ENCODE results near the gene EIF6. TPM values are rescaled to one million over a fixed set of nuclear protein-coding genes. Genes with fewer than 3 reads are reported as not detected.
A peak's percentile ranks its signal among the peaks of the same experiment; 100 is the strongest.

EIF6 gene
- total RNA-seq: 100 to 1,000 TPM in 2 of 6 donors, 10 to 100 TPM in 4; 57.5 to 106 (median 88.7) TPM

DNA sequence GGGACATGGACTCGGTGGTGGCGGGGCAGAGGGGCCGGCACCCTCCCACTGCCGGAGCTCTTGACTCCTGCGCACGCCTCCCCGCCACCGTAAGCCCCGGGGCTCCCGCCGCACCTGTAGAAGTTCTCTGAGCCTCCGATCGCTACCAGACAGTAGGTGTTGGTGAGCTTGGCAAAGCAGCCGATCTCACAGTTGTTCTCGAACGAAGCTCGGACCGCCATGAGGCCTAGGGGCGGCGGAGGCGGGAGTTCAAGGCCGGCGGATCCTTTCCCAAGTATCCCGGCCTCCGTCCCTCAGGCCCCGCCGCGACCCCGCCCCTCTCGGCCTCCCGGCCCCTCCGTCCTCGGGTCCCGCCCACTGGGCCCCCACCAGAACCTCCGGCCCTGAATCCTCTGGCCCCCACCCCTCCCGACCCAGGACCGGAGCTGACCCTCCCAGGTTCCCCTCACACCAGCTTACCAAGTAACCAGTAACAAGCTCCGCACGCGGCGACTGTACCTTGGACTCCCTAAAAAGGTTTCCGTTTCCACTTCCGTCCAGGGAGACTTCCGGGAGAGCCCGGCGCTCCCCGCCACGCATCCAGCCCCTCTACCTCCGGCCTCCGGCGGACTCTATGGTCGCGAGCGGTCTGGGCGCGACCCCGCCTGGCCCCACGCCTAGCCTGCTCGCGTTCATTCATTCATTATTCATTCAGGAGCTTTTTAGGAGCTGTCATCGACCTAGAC is at the start of gene EIF6:
Gene EIF6 (minus strand): TSS at position 506 of the 725 bp plus-strand sequence. CDS start 285 bp downstream, at position 221.
- H3K36me3 ChIP-seq: peaks cover 3 to 24% (median 13%) of the 10 kb centered on the region in 4 donors
- peak; percentile 83 to 94 for DNase-seq
- ATAC-seq (ENCODE audit: low FRiP score in 2 of 2): peak; percentile 93 to 96
- no peaks in the 10 kb centered on the region for H3K9me3 ChIP-seq
- peak within 1 kb of the TSS; percentile 80 to 99 (median 90) for H3K4me3 ChIP-seq
- H3K27me3 ChIP-seq: no peaks in the 10 kb centered on the region
- TF ChIP-seq EP300 (IDR thresholded peaks at IDR 0.05) (no peak), POLR2AphosphoS5 (IDR thresholded peaks at IDR 0.05) (peak; percentile 49 to 64), POLR2A (IDR thresholded peaks at IDR 0.05) (peak in 2 of 4 donors; percentile 7 to 38)
- TF ChIP-seq, protein P1, sequence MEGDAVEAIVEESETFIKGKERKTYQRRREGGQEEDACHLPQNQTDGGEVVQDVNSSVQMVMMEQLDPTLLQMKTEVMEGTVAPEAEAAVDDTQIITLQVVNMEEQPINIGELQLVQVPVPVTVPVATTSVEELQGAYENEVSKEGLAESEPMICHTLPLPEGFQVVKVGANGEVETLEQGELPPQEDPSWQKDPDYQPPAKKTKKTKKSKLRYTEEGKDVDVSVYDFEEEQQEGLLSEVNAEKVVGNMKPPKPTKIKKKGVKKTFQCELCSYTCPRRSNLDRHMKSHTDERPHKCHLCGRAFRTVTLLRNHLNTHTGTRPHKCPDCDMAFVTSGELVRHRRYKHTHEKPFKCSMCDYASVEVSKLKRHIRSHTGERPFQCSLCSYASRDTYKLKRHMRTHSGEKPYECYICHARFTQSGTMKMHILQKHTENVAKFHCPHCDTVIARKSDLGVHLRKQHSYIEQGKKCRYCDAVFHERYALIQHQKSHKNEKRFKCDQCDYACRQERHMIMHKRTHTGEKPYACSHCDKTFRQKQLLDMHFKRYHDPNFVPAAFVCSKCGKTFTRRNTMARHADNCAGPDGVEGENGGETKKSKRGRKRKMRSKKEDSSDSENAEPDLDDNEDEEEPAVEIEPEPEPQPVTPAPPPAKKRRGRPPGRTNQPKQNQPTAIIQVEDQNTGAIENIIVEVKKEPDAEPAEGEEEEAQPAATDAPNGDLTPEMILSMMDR (IDR thresholded peaks at IDR 0.05): no peak
- H3K27ac ChIP-seq: peak within 1 kb of the TSS; percentile 84 to 90 (median 84)
- peaks cover 10 to 25% (median 18%) of the 10 kb centered on the region in 4 donors for H3K4me1 ChIP-seq
- WGBS, 2 donors: 2% methylated on average over 24 to 45 of the region's 61 CpGs

DNA sequence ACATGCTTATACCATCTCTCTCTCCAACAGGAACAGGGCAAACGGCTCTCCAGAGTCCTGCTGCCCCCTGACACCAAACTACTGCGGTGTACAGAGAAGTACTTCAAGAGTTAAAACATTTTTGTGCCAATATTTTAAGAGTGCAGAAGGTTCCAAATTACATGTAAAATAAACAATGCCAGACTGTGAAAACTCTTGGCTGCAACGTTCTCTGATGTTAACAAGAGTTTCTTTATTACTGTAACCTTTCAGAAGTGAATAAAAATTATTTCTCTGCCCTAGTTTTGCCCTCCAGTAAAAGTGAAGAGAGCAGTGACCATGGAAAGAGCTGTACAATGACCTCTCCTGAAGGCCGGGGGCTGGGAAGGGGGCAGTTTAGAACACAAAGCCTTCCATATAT is 49.0 kb upstream of the EIF6 start:
- DNase-seq (no peak), ATAC-seq (ENCODE audit: low FRiP score in 2 of 2) (no peak)
- WGBS, 2 donors: 54 to 59% methylated on average over 4 of the region's 4 CpGs
- Histone ChIP-seq H3K4me1 (peaks cover 0 to 5% (median 0%) of the 10 kb centered on the region in 4 donors), H3K36me3 (no peaks in the 10 kb centered on the region), H3K27ac (no peak overlapping the region), H3K9me3 (no peaks in the 10 kb centered on the region), H3K4me3 (no peak overlapping the region), H3K27me3 (no peaks in the 10 kb centered on the region)
- TF ChIP-seq POLR2A (IDR thresholded peaks at IDR 0.05) (no peak), EP300 (IDR thresholded peaks at IDR 0.05) (no peak), POLR2AphosphoS5 (IDR thresholded peaks at IDR 0.05) (no peak)
- TF ChIP-seq, protein P1 (IDR thresholded peaks at IDR 0.05): no peak

DNA sequence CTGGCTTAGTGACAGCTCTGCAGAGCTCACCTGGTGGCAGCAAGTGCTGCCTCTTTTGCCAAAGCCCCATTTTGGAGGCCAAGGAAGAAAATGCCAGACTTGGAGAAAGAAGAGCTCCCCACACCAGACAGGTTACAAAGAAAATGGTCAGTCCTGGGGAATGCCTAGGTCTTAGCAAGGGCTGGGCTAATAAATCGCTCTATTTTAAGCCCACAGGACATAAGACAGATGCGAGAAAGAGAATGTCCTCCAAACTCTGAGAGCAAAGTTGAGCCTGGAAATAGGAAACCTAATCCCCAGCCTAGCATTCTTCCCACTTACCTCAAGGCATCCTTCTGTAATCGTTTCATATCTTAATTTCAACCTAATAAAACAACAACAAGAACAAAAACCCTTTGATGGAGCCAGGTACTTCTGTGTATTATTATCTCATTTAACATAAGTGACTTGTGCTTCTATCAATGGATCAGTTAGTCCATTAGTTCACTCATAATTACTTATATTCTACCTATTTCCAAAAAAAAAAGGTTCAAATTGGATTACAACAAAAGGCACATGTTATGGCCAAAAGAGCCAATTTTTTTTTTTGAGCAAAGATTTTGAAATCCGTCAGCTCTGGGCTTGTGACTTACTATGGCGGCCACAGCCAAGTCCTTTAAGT is 48.1 kb upstream of the EIF6 start:
- no peaks in the 10 kb centered on the region for H3K36me3 ChIP-seq
- DNase-seq (no peak), ATAC-seq (ENCODE audit: low FRiP score in 2 of 2) (no peak)
- H3K27ac ChIP-seq: no peak overlapping the region
- TF ChIP-seq, protein P1 (IDR thresholded peaks at IDR 0.05): no peak
- TF ChIP-seq EP300 (IDR thresholded peaks at IDR 0.05) (no peak), POLR2A (IDR thresholded peaks at IDR 0.05) (no peak)
- 89 to 94% methylated on average over 5 of the region's 5 CpGs for WGBS, 2 donors
- H3K27me3 ChIP-seq: no peaks in the 10 kb centered on the region
- H3K4me1 ChIP-seq: peaks cover 0 to 5% (median 0%) of the 10 kb centered on the region in 4 donors
- H3K4me3 ChIP-seq: no peak overlapping the region
- H3K9me3 ChIP-seq: no peaks in the 10 kb centered on the region

DNA sequence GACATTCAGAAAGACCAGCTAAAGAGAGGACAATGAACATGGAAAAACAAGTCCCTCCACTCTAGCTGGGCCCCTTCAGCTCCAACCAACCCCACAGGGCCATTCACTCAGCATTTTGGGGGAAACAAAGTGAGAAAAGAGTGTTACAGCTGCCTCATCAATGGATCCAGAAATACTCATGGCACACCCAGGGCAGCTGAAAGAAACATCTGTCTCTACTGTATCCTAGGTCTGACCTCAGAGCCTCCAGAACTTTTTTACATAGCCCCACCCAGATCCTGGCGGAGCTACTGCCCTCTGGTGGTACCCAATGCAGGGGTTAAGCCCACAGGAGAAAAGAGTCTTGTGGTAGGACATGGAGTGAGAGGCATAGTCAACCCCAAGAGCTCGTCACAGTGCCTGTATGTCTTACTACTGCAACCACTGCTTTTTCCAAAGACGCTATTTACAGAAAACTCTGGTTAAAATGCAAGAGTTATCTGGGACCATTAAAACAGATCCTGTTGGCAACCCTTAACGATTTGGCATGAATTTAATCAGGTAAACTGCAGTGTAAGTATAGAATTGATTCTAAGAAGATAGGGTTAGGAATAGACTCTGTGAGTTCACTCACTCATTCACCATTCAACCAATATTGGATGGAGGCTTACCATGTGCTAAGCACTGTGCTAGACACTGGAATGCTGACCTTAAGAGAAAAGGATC is 45.0 kb upstream of the EIF6 start:
- Histone ChIP-seq H3K36me3 (no peaks in the 10 kb centered on the region), H3K4me1 (peaks cover 0 to 12% (median 3%) of the 10 kb centered on the region in 4 donors), H3K27me3 (no peaks in the 10 kb centered on the region), H3K4me3 (no peak overlapping the region), H3K27ac (no peak overlapping the region), H3K9me3 (no peaks in the 10 kb centered on the region)
- DNase-seq (no peak), ATAC-seq (ENCODE audit: low FRiP score in 2 of 2) (peak in 1 of 2 donors; percentile 66)
- TF ChIP-seq, protein P1 (IDR thresholded peaks at IDR 0.05): peak in 4 of 6 experiments; percentile 5 to 27 (median 18)
- TF ChIP-seq POLR2AphosphoS5 (IDR thresholded peaks at IDR 0.05): no peak
- 86 to 92% methylated on average over 4 of the region's 4 CpGs for WGBS, 2 donors
